ENCODE results near the gene PRIM2.
"Not testable (repeated sequence)": the region's sequence is repeated elsewhere in the genome, so short reads cannot be mapped to it uniquely, and the experiment has no call there.

The PRIM2 gene

GRCh38 chr6:57515171-57515570, 197.7 kb downstream of the PRIM2 start:
- CTCF ChIA-PET: not testable (repeated sequence)

DNA sequence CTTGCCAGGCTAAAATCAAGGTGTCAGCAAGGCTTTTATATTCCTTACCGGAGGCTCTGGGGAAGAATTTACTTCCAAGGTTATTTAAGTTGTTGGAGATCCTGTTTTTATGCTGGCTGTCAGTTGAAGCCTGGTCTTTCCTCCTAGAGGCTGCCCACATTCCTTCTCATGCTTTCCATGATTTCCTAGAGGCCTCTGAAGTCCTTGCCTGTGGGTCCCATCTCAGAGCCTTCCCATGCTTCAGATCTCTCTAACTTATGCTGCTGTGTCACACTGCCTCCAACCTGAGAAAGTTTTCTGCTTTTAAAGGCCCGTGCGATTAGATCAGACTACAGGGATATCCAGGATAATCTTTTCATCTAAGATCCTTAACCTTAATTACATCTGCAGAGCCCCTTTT, 198.4 kb downstream of the PRIM2 start:
- DNase-seq (ENCODE audit: extremely low spot score); CTCF ChIA-PET; POLR2A ChIA-PET: not testable (repeated sequence)

More at GRCh38 chr6:57515171-57515570, 197.7 kb downstream of the PRIM2 start:
- POLR2A ChIA-PET; DNase-seq (ENCODE audit: extremely low spot score): not testable (repeated sequence)

DNA sequence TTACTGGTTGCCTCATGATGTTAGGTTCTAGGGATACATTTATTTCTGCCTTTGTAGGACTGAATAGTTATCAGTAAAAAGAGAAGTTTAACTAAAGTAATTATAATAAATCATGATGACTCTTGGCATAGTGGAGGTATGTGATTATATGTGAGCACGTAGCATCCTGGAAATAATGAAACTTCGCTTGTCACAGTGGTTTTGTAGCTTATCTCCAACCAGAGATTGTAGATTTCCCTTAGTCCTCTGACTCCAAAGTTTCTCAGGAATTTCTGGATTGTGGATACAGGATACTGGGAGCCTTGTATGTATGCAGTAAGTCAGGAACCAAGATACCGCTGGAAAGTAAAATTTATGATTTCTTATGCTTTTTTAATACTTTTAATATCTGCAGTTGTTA, 199.3 kb downstream of the PRIM2 start:
- POLR2A ChIA-PET; DNase-seq (ENCODE audit: extremely low spot score); CTCF ChIA-PET: not testable (repeated sequence)

- CTCF ChIA-PET, POLR2A ChIA-PET: not testable (repeated sequence)
Measured at GRCh38 chr6:57519198-57519597, 201.8 kb downstream of the PRIM2 start.

GRCh38 chr6:57521085-57521484, 203.7 kb downstream of the PRIM2 start:
- DNase-seq (ENCODE audit: extremely low spot score); CTCF ChIA-PET; POLR2A ChIA-PET: not testable (repeated sequence)

More at GRCh38 chr6:57519198-57519597, 201.8 kb downstream of the PRIM2 start:
- not testable (repeated sequence) for DNase-seq (ENCODE audit: extremely low spot score)

- CTCF ChIA-PET; POLR2A ChIA-PET; DNase-seq (ENCODE audit: extremely low spot score): not testable (repeated sequence)
Measured at GRCh38 chr6:57523221-57523620, 205.8 kb downstream of the PRIM2 start.

- POLR2A ChIA-PET; CTCF ChIA-PET; DNase-seq (ENCODE audit: extremely low spot score): not testable (repeated sequence)
Measured at GRCh38 chr6:57529755-57530154, 212.3 kb downstream of the PRIM2 start.

DNA sequence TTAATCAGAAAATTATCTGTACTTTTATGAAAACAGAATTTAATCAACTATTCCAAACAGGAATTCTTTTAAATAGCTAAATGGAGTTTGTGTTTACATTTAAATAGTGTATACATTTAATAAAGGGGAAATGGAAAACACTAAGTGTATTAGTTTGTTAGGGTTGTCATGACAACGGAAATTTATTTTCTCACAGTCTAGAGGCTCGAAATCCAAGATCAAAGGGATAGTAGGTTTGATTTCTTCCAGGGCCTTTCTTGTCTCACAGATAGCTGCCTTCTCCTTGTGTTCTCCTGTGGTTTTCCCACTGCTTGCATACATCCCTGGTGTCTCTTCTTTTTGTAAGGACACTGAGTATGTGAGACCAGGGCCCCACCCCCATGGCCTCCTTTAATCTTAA, 215.2 kb downstream of the PRIM2 start:
- DNase-seq (ENCODE audit: extremely low spot score); POLR2A ChIA-PET; CTCF ChIA-PET: not testable (repeated sequence)

GRCh38 chr6:57535121-57535520, 217.7 kb downstream of the PRIM2 start:
- DNase-seq (ENCODE audit: extremely low spot score); POLR2A ChIA-PET; CTCF ChIA-PET: not testable (repeated sequence)

DNA sequence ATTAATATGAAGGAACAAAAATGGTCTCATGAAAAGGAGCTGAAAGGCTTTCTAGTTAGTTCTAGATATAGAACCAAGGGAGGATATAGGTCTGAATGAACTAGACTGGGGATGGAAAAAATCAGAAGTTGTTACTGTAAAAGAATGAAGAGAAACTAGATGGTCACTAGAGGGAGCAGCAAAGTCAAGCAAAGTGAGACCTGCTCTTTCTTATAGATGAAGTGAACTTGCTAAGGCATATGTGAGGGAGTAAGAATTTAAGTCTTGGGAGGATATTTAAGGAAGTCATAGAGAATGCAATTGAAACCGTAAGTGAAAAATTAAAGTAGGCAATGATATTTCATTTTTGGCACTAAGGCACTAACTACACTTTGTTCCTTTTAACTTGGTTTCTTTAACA, 218.6 kb downstream of the PRIM2 start:
- peak; percentile 5 for DNase-seq (ENCODE audit: extremely low spot score)
- CTCF ChIA-PET, POLR2A ChIA-PET: not testable (repeated sequence)
- TF ChIP-seq CTCF (IDR thresholded peaks at IDR 0.05; ENCODE audit: control extremely low read depth, extremely low read depth, low read depth, missing control alignments): peak; percentile 36

- DNase-seq (ENCODE audit: extremely low spot score); POLR2A ChIA-PET; CTCF ChIA-PET: not testable (repeated sequence)
Measured at GRCh38 chr6:57537916-57538315, 220.5 kb downstream of the PRIM2 start.

DNA sequence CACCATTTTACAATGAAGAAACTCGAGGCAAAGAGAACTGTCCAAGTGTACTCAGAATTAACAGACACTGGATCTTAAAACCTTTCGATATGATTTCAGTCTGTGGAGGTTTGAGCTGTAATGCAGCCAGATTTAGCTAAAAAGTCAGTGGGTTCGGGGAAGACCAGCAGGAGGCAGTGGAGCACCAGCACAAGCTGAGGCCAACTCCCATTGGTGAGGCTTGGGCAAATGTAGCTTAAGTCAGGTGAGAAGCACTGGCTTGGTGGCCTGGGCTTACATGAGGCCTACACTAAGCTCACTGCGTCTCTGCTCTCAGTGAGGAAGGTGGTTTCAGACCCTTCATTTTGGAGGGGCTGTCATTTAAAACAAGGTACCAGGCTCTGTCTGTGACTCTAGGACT, 234.5 kb downstream of the PRIM2 start:
- CTCF ChIA-PET; POLR2A ChIA-PET; DNase-seq (ENCODE audit: extremely low spot score): not testable (repeated sequence)

GRCh38 chr6:57557855-57558254, 240.4 kb downstream of the PRIM2 start:
- CTCF ChIA-PET; POLR2A ChIA-PET; DNase-seq (ENCODE audit: extremely low spot score): not testable (repeated sequence)

DNA sequence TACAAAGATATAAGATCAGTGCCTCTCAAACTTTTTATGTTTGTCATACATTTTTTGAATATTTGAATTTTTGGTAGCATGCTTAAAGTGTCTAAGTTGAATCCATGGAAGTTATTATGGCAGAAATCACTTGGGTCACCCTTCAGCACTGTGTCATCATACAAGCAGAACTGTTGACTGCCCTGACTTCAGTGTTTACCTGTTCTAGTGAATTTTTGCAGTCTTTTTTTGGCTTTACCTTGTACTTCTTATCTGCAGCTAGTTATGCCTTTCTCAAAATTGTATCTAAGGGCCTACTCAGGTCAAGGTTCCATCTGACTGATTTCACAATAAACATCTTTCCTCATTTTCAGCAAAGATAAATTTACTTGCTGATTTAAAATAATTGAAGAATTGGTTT, 241.7 kb downstream of the PRIM2 start:
- CTCF ChIA-PET; DNase-seq (ENCODE audit: extremely low spot score); POLR2A ChIA-PET: not testable (repeated sequence)

GRCh38 chr6:57562233-57562632, 244.8 kb downstream of the PRIM2 start:
- POLR2A ChIA-PET; CTCF ChIA-PET; DNase-seq (ENCODE audit: extremely low spot score): not testable (repeated sequence)

DNA sequence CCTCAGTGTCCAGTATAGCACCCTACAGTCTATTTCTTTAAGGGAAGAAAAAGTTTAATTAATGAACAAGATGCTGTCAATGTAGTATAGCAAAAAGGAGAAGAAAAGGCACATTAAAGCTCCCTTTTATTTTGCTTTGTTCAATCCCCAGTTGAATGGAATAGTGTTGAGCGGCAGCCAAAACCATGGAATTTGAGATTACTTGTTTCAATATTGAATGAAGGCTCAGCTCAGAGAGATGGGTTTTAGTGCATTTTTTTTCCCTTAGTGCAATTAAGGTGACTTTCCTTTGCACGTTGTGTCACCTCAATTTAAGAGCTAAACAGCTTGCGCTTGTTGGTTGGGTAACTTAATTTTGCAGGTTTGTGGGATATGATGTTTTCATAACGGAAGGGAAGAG, 254.7 kb downstream of the PRIM2 start:
- CTCF ChIA-PET; POLR2A ChIA-PET; DNase-seq (ENCODE audit: extremely low spot score): not testable (repeated sequence)

GRCh38 chr6:57572844-57573243, 255.4 kb downstream of the PRIM2 start:
- DNase-seq (ENCODE audit: extremely low spot score); CTCF ChIA-PET; POLR2A ChIA-PET: not testable (repeated sequence)

DNA sequence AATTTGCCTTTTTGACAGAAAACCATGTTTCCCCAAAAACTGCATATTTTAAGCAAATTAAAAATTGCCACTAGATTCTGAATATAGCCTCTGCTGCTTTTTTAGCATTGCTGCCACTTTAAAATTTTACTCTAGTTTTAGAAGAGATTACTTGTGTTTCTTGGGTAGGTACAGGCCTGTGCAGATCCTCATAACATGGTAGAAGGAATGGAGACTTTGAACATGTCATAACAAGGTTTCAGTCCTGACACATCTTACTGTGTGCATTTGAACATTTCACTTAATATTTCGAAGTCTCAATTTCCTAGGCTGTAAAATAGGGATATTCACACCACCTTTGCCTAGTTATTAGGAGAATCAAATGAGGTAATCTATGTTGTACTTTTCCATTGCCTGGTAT, 259.6 kb downstream of the PRIM2 start:
- DNase-seq (ENCODE audit: extremely low spot score); CTCF ChIA-PET; POLR2A ChIA-PET: not testable (repeated sequence)
